Ishikawa (cell line): ENCODE data around the gene C19orf38.

Experiments used
- EP300 ChIP-seq: IDR thresholded peaks from 2 replicates; pipeline ENCODE4 v1.6.1; 2012; ENCODE audit warnings: borderline replicate concordance
- TAF1 ChIP-seq: IDR thresholded peaks from 2 replicates; pipeline ENCODE4 v1.6.1; 2012; ENCODE audit warnings: low read depth, mild to moderate bottlenecking
- YY1 ChIP-seq: IDR thresholded peaks from 2 replicates; pipeline ENCODE4 v1.6.1; 2012; ENCODE audit warnings: low read depth
- ZBTB7A ChIP-seq: IDR thresholded peaks from 2 replicates; pipeline ENCODE4 v1.6.1; 2012; ENCODE audit warnings: low read depth
- TF ChIP-seq, protein P1 (sequence below): IDR thresholded peaks from 2 replicates; pipeline ENCODE4 v1.6.1; 2012; ENCODE audit warnings: low read depth, mild to moderate bottlenecking

DNA sequence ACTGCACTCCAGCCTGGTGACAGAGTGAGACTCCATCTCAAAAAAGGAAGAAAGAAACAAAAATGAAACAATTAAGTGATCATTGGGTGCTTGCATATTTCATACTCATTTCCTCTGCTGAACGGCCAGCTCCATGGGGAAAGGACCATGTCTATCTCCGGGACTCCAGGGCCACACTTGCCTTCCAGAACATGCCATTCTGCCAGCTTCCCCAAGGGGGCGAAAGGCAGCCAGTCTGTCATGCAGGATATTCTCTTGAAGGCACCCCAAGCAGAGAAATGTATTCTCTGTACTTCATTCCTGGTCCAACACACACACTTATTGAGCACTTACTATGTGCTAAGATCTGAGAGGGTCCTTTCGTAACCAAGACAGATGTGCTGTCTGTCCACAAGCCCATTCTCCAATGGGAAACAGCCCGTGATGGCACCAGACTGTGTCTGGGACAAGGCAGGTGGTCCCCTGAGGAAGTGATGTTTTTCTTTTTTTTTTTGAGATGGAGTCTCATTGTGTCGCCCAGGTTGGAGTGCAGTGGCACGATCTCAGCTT lies 13.0 kb downstream of the C19orf38 start:
- no peak for TF ChIP-seq EP300
- TF ChIP-seq ZBTB7A = no peak
- no peak for TF ChIP-seq TAF1
- no peak for TF ChIP-seq YY1
- TF ChIP-seq, protein P1, sequence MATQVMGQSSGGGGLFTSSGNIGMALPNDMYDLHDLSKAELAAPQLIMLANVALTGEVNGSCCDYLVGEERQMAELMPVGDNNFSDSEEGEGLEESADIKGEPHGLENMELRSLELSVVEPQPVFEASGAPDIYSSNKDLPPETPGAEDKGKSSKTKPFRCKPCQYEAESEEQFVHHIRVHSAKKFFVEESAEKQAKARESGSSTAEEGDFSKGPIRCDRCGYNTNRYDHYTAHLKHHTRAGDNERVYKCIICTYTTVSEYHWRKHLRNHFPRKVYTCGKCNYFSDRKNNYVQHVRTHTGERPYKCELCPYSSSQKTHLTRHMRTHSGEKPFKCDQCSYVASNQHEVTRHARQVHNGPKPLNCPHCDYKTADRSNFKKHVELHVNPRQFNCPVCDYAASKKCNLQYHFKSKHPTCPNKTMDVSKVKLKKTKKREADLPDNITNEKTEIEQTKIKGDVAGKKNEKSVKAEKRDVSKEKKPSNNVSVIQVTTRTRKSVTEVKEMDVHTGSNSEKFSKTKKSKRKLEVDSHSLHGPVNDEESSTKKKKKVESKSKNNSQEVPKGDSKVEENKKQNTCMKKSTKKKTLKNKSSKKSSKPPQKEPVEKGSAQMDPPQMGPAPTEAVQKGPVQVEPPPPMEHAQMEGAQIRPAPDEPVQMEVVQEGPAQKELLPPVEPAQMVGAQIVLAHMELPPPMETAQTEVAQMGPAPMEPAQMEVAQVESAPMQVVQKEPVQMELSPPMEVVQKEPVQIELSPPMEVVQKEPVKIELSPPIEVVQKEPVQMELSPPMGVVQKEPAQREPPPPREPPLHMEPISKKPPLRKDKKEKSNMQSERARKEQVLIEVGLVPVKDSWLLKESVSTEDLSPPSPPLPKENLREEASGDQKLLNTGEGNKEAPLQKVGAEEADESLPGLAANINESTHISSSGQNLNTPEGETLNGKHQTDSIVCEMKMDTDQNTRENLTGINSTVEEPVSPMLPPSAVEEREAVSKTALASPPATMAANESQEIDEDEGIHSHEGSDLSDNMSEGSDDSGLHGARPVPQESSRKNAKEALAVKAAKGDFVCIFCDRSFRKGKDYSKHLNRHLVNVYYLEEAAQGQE = no peak
